ENCODE data around the gene PTPN13. TPM values are rescaled to one million over a fixed set of nuclear protein-coding genes. Genes with fewer than 3 reads are reported as not detected.

Gene PTPN13
- total and polyA plus RNA-seq, 12 donors = 3.9 to 22.3 (median 14.9) TPM

GRCh38 chr4:86587381-86588140 lies 6.6 kb upstream of the PTPN13 start:
- no peak overlapping the region for H3K27ac ChIP-seq
- H3K4me1 ChIP-seq (replicated peaks in 1 of 2) = peaks cover 0 to 3% of the 10 kb centered on the region in 2 donors
- no peaks in the 10 kb centered on the region for H3K27me3 ChIP-seq
- H3K9me3 ChIP-seq (replicated peaks in 1 of 3) = no peaks in the 10 kb centered on the region
- no peak overlapping the region for H3K4me3 ChIP-seq
- 75 to 90% (median 83%) methylated on average over 3 of the region's 3 CpGs for WGBS, 4 donors
- H3K36me3 ChIP-seq (replicated peaks in 1 of 2) = no peaks in the 10 kb centered on the region
- intact Hi-C loops (cut with DNase I) = no loop called here
- TF ChIP-seq CTCF (IDR thresholded peaks at IDR 0.05) = no peak
- TF ChIP-seq POLR2A (IDR thresholded peaks at IDR 0.05) = no peak
- DNase-seq = no peak

- H3K27ac ChIP-seq = no peak overlapping the region
- no peaks in the 10 kb centered on the region for H3K36me3 ChIP-seq (replicated peaks in 1 of 2)
- H3K9me3 ChIP-seq (replicated peaks in 1 of 3) = no peaks in the 10 kb centered on the region
- WGBS, 4 donors = 86 to 89% (median 88%) methylated on average over 3 of the region's 3 CpGs
- no peak for DNase-seq
- no peaks in the 10 kb centered on the region for H3K27me3 ChIP-seq
- no peak overlapping the region for H3K4me3 ChIP-seq
- TF ChIP-seq POLR2A (IDR thresholded peaks at IDR 0.05) (no peak), CTCF (IDR thresholded peaks at IDR 0.05) (no peak)
- H3K4me1 ChIP-seq (replicated peaks in 1 of 2) = peaks cover 0 to 24% of the 10 kb centered on the region in 2 donors
- intact Hi-C loops (cut with DNase I) = no loop called here
Observed at GRCh38 chr4:86592553-86593249, 1.4 kb upstream of the PTPN13 start.

GRCh38 chr4:86594559-86595425 lies 677 bp downstream of the PTPN13 start:
- Histone ChIP-seq H3K36me3 (replicated peaks in 1 of 2) (no peaks in the 10 kb centered on the region), H3K27me3 (no peaks in the 10 kb centered on the region), H3K27ac (peak overlapping the region; percentile 54 to 93 (median 87)), H3K4me3 (peak overlapping the region; percentile 60 to 79 (median 70)), H3K4me1 (replicated peaks in 1 of 2) (peaks cover 0 to 28% of the 10 kb centered on the region in 2 donors), H3K9me3 (replicated peaks in 1 of 3) (no peaks in the 10 kb centered on the region)
- TF ChIP-seq CTCF (IDR thresholded peaks at IDR 0.05) = peak in 3 of 6 experiments; percentile 2 to 13 (median 9)
- TF ChIP-seq POLR2A (IDR thresholded peaks at IDR 0.05) = peak in 1 of 2 donors; percentile 14
- DNase-seq = peak; percentile 36 to 64 (median 54)
- 1% methylated on average over 19 to 47 of the region's 47 CpGs for WGBS, 4 donors
- intact Hi-C loops (cut with DNase I) = no loop called here

GRCh38 chr4:86595426-86595805 lies 1.3 kb downstream of the PTPN13 start:
- WGBS, 4 donors = 6 to 12% (median 8%) methylated on average over 9 of the region's 9 CpGs
- Histone ChIP-seq H3K4me1 (replicated peaks in 1 of 2) (peaks cover 0 to 28% of the 10 kb centered on the region in 2 donors), H3K27me3 (no peaks in the 10 kb centered on the region), H3K4me3 (peak overlapping the region in 3 of 4 donors; percentile 60 to 75 (median 64)), H3K36me3 (replicated peaks in 1 of 2) (no peaks in the 10 kb centered on the region), H3K27ac (peak overlapping the region in 4 of 5 donors; percentile 81 to 93 (median 88)), H3K9me3 (replicated peaks in 1 of 3) (no peaks in the 10 kb centered on the region)
- no peak for TF ChIP-seq CTCF (IDR thresholded peaks at IDR 0.05)
- TF ChIP-seq POLR2A (IDR thresholded peaks at IDR 0.05) = peak in 1 of 2 donors; percentile 17
- peak in 4 of 7 donors; percentile 21 to 31 (median 22) for DNase-seq
- intact Hi-C loops (cut with DNase I) = no loop called here
